ENCODE measurements around the gene RNU7-1.

Gene RNU7-1

DNA sequence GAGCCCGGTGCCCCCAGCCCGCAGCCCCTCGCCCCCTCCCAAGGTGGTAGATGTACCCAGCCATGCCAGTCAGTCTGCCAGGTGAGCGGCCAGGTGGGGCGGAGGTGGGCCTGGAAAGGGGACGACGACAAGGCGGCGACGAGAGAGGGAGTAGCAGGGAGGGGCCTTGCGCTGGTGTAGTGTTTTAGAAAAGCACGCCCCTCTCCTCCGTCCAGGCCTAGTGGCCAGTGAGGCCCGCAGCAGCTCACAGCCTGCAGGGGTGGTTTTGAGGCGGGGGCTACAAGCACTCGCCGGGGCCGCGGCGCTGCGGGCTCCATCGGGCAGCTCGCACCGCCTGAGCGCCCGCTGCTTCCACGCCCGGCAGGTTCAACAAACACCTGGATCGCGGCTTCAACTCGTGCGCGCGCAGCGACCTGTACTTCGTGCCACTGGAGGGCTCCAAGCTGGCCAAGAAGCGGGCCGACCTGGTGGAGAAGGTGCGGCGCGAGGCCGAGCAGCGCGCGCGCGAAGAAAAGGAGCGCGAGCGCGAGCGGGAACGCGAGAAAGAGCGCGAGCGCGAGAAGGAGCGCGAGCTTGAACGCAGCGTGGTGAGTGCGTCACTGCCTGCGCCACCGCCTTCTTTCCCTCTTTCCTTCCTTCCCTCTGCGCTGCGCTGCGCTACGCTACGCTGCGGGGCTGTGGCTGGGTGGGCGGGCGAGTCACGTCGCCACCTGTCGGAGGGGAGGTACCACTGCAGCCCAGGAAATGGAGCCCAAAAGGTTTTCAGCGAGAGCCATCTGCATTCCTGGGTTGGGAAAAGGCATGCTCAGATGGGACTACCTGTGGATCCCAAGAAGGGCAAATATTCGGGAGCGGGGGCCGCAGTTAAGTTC lies 5.9 kb upstream of the RNU7-1 start:
- DNase-seq (ENCODE audit: low read depth, low spot score) = peak; percentile 85

GRCh38 chr12:6938353-6939190 lies 5.0 kb upstream of the RNU7-1 start:
- no peak for DNase-seq (ENCODE audit: low read depth, low spot score)

GRCh38 chr12:6939191-6939540 lies 4.5 kb upstream of the RNU7-1 start:
- DNase-seq (ENCODE audit: low read depth, low spot score) = no peak

GRCh38 chr12:6941267-6941666 lies 2.3 kb upstream of the RNU7-1 start:
- no peak for DNase-seq (ENCODE audit: low read depth, low spot score)

GRCh38 chr12:6941782-6942181 lies 1.8 kb upstream of the RNU7-1 start:
- DNase-seq (ENCODE audit: low read depth, low spot score) = no peak

DNA sequence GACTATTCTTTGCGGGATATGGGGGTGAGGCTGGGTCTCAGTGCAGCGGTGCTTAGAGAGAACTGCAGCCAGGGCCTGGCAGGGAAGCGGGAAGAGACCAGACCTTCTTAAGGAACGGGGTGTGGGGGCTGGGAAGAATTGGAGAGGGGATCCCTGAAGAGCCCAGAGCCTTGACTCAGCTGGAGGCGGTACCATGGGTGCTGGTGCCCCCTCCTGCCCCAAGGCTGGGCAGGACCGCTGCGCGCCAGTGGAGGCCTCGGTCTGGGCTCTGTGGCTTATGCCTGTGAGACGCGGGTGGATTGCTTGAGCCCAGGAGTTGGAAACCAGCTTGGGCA lies 1.3 kb upstream of the RNU7-1 start:
- no peak for DNase-seq (ENCODE audit: low read depth, low spot score)

GRCh38 chr12:6943389-6943721 lies 261 bp upstream of the RNU7-1 start:
- DNase-seq (ENCODE audit: low read depth, low spot score) = peak; percentile 73

DNA sequence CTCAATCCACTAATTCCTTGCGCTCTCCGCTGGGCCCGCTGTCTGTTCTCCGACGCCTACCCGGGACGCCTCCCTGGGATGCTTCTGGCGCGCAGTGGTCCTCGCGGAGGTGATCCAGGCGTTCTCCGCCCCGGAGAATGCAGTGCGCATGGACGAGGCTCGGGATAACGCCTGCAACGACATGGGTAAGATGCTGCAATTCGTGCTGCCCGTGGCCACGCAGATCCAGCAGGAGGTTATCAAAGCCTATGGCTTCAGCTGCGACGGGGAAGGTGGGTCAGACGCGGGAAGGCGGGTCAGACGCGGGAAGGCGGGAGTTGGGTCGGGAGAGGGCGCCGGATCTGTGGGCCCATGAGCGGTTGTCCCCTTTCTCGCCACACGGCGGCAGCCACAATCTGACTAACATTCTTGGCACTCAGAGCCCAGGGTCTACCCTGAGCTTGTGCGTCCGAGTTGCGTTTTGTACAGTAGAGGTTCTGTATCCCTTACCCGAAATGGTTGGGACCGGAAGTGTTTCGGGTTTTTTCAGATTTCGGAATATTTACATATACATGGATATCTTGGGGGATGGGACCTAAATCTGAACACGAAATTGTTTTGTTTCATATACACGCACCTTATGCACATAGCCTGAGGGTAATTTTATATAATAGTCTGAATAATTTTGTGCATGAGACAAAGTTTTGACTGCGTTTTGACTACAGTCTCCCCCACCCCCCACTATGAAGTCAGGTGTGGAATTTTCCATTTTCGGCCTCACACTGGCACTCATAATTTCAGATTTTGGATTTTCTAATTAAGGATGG lies 968 bp downstream of the RNU7-1 start:
- DNase-seq (ENCODE audit: low read depth, low spot score) = peak; percentile 81

DNA sequence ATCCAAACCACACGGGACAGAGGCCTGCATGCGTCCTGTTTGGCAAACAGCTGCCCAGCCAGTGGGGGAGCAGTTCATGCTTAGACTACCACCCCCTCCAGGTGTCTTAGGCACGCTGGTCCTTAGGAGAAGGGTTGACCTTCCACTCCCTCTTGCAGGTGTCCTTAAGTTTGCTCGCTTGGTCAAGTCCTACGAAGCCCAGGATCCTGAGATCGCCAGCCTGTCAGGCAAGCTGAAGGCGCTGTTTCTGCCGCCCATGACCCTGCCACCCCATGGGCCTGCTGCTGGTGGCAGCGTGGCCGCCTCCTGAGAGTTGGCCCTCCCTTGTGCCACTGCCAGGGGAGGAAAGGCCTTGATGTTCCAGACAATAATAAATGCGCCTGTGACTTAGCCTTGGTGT lies 2.0 kb downstream of the RNU7-1 start:
- DNase-seq (ENCODE audit: low read depth, low spot score) = no peak

DNA sequence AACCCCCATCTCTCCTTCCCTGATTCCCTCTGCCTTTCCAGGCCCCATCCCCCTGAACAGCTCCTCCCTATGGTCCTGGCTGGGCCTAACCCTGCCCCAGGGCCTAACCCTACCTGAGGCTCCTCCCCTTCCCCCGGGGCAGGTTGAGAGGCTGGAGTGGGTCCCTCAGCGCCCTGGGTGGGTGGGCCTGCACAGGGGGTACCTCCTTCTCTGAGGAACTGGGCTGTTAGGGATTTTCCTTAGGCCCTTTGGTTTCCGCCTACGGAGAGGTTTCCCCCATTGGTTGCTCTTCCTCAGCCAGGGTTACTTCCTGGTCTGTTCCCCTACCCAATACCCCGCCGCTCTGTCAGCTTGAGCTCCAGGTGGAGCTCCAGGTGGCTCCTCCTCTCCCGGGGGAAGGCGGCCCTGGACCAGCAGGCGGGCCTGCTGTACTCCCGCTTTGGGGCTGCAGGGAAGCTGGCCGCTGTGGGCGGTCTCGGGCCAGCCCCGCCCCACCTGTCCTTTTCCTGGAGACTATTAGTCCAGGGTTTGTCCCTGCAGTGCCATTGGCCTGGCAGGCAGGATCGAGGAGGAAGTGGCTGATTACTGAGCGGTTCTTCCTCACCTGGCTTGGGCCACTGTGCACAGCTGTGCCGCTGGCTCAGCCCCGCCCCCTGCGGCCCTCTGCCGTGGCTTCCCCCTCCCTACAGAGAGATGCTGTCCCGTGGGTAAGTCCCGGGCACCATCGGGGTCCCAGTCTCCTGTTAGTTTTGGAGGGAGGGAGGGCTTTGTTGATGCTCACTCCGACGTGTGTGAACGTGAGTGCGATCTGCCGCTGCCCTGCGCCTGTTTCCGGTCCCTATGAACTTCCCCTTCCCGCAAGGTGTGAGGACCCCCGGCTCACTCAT lies 2.7 kb downstream of the RNU7-1 start:
- no peak for DNase-seq (ENCODE audit: low read depth, low spot score)

- no peak for DNase-seq (ENCODE audit: low read depth, low spot score)
Measured at GRCh38 chr12:6946920-6947374, 3.3 kb downstream of the RNU7-1 start.

DNA sequence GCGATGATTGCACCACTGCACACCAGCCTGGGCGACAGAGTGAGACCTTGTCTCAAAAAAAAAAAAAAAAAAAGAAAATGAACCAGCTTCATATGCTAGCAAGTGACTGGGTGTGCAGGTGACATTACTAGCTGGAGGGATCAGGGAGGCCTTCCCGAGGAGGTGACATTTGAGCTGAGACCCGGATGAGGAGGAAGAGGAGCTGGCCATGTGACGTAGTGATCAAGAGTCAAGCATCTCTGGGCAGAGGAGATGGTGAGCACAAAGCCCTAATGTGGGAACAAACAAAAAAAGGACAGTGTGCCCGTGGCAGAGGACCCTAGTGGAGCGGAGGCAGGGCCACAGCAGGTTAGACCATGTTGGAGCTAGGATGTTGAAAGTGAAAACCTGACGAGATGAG lies 4.0 kb downstream of the RNU7-1 start:
- no peak for DNase-seq (ENCODE audit: low read depth, low spot score)

- no peak for DNase-seq (ENCODE audit: low read depth, low spot score)
Measured at GRCh38 chr12:6948873-6949594, 5.4 kb downstream of the RNU7-1 start.

DNA sequence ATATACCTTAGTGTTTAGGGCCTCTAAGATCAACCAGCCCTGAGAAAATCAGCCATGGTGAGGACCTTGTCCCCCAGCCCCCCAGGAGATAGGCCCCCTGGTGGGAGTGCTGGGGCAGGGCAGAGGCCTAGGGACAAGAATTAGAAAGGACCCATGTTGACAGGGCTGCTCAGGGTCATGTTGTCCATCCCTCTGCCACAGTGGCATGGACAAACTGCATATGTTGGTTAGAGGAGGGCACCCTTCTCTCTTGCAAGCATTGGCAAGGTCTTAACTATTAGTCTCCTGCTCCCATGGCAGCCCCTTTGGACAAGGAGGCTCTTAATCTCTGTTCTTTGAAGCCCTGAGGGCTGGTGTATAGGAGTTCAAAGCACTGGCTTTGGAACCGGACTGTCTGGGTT lies 6.8 kb downstream of the RNU7-1 start:
- DNase-seq (ENCODE audit: low read depth, low spot score) = no peak

DNA sequence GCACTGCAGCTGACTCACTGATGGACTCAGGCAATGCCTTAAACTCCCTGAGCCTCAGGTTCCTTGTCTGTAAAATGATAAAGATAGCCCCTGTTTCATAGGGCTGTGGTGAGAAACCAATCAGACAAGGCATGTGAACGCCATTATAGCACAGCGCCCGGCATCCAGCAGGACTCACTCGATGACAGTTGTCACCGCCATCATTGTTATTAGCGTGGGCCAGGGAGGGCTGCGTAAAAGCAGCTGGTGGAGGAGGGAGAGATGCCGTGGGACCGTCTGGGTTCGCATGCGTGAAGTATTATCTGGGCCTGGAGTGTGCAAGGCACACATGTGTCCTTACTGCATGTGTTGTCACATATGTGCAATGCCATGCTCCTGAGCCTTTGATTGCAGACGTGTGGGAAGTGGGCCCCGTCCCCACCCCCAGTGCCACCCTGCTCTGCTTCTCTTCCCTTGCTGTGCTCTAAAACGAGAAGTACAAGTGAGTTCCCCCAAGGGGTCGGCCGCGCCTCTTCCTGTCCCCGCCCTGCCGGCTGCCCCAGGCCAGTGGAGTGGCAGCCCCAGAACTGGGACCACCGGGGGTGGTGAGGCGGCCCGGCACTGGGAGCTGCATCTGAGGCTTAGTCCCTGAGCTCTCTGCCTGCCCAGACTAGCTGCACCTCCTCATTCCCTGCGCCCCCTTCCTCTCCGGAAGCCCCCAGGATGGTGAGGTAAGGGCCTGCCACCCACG lies 7.4 kb downstream of the RNU7-1 start, which contains the start of gene PTPN6:
TSS of gene PTPN6 (plus strand) at position 546 of the 730 bp plus-strand sequence. CDS start at position 703, 157 bp downstream.
- no peak for DNase-seq (ENCODE audit: low read depth, low spot score)

GRCh38 chr12:6951551-6952120 lies 8.0 kb downstream of the RNU7-1 start:
- no peak for DNase-seq (ENCODE audit: low read depth, low spot score)

DNA sequence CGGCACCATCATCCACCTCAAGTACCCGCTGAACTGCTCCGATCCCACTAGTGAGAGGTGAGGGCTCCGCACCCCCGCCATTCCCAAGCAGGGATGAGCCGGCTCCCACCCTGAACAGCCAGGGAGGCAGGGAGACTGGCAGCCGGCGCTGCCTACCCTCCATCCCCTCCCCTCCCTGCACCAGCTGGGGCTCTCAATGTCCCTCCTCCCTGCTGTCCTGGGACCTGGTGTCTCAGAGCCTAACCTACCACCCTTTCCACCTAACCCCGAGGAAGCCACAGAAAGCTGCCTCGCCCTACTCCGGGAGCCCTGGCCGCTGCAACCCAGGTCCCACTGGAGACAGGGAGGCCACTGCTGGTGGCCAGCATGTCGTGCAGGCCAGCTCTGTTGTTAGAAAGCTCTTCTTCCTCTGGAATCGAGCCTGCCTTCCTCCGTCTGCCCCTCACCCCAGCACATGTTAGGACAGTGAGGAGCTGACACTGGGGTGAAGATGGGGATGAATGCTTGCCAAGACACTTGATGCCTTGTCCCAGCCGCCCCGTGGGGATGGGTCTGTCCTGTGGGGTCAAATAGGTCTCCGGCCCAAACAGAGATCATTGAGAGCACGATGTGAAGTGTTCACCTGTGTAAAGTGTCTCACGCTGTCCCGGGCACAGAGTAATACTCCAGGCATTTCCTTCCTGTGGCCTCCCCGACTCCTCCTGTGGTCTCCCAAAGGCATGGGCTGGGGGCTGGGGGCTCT lies 8.7 kb downstream of the RNU7-1 start:
- DNase-seq (ENCODE audit: low read depth, low spot score) = no peak

DNA sequence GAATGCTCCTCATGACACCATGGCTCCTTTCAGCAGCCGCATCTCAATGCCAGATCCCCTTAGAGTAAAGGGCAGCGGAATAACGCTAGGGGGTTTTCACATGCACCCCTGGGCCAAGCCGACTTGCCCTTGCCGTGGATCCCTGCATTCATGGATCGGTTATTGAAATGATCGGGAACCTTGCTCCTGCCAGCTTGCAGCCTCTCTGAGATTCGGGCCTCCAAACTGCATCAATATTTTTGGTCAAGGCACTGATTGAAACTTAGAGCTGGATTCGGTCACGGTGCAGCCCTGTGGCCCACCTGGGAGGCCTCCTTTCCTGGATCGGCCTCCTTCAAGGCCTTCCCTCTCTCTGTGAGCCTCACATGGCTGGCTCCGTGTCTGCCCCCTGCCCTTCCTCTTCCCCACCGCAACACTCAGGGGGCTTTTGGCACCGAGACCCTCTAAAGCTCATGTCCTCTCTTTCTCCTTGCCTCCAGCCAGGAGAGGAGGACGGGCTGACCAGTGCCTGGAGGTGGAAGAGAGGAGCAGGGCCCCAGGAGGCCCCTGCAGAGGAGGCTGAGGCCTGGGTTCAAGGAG lies 9.3 kb downstream of the RNU7-1 start:
- DNase-seq (ENCODE audit: low read depth, low spot score) = no peak

All from activated CD4-positive, CD25-positive, alpha-beta regulatory T cell treated with anti-CD3 and anti-CD28 coated beads, Interleukin-2, amount 50 U/mL, for 16 hours (primary cell).